ENCODE measurements around the gene ISCA1.

The ISCA1 gene

DNA sequence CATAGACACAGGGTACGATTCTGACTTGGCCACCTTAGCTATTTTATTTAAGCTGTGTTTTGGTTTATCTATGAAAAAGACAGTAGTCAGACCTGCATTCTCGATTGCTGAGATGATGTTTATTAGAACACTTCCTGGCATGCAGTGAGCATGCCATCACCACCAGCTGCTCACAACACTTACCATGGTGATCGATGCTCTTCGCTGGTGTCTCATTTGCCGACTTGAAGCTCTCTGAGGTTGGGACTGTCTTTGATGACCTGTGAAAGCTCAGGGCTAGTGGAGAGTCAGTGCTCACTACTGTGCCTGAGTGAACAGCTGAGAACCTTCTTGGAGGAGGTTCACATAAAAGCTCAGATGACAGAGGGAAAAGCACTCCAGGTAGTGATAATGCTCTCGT, 18.5 kb downstream of the ISCA1 start:
- POLR2A ChIA-PET = interaction anchor here (2.1 kb wide), 1 partner anchor 19 kb away, joined by 4 read pairs; the partner anchor contains the start of gene ISCA1
- Histone ChIP-seq H3K4me3 (ENCODE audit: low read depth, low read length) (no peak overlapping the region), H3K27ac (ENCODE audit: extremely low read depth, low read depth, low read length) (no peak overlapping the region), H3K36me3 (ENCODE audit: control insufficient read depth in 2 of 2, insufficient read depth in 1 of 2, low read length in 2 of 2) (peaks cover 3 to 45% of the 10 kb centered on the region in 2 experiments; a peak in 2 of 3 replicates), H3K9me3 (ENCODE audit: control insufficient read depth, insufficient read depth, low read depth, low read length) (no peaks in the 10 kb centered on the region), H3K4me1 (ENCODE audit: control insufficient read depth, insufficient read depth, low read length) (no peaks in the 10 kb centered on the region)
- TF ChIP-seq ZNF302 (tag by site-specific recombination; IDR thresholded peaks at IDR 0.05; ENCODE audit: low read depth) (no peak), ZNF544 (tag by site-specific recombination; IDR thresholded peaks at IDR 0.05) (no peak), ZNF560 (tag by site-specific recombination; IDR thresholded peaks at IDR 0.05; ENCODE audit: borderline replicate concordance) (no peak), ZFP37 (tag by site-specific recombination; IDR thresholded peaks at IDR 0.05) (no peak)
- TF ChIP-seq, protein P1, sequence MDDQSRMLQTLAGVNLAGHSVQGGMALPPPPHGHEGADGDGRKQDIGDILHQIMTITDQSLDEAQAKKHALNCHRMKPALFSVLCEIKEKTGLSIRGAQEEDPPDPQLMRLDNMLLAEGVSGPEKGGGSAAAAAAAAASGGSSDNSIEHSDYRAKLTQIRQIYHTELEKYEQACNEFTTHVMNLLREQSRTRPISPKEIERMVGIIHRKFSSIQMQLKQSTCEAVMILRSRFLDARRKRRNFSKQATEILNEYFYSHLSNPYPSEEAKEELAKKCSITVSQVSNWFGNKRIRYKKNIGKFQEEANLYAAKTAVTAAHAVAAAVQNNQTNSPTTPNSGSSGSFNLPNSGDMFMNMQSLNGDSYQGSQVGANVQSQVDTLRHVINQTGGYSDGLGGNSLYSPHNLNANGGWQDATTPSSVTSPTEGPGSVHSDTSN (CRISPR knock-in tag; IDR thresholded peaks at IDR 0.05) = no peak
- TF ChIP-seq, protein P2, sequence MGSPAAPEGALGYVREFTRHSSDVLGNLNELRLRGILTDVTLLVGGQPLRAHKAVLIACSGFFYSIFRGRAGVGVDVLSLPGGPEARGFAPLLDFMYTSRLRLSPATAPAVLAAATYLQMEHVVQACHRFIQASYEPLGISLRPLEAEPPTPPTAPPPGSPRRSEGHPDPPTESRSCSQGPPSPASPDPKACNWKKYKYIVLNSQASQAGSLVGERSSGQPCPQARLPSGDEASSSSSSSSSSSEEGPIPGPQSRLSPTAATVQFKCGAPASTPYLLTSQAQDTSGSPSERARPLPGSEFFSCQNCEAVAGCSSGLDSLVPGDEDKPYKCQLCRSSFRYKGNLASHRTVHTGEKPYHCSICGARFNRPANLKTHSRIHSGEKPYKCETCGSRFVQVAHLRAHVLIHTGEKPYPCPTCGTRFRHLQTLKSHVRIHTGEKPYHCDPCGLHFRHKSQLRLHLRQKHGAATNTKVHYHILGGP (tag by site-specific recombination; IDR thresholded peaks at IDR 0.05) = no peak
- CTCF ChIA-PET = no interaction called here

DNA sequence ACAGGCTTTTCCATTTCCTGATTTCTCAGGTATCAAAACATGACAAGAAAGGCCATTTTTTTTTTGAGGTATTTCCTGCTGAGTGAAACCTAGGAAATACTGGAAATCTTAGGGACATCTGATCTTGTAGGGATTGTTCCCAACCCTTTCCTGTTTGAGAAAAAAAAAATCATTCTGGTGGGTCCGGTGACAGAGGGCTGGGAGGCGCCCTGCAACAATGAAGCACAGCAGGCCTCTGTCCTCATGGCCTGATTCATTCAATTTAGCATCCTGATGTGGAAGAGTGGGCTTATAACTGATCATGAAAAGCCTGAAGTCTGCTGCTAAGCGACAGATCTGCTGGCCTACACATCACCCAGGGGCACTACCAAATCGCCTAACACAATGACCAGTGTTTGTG, 19.8 kb downstream of the ISCA1 start:
- Histone ChIP-seq H3K9me3 (ENCODE audit: control insufficient read depth, insufficient read depth, low read depth, low read length) (no peaks in the 10 kb centered on the region), H3K4me1 (ENCODE audit: control insufficient read depth, insufficient read depth, low read length) (no peaks in the 10 kb centered on the region), H3K27ac (ENCODE audit: extremely low read depth, low read depth, low read length) (no peak overlapping the region), H3K4me3 (ENCODE audit: low read depth, low read length) (no peak overlapping the region), H3K36me3 (ENCODE audit: control insufficient read depth in 2 of 2, insufficient read depth in 1 of 2, low read length in 2 of 2) (peaks cover under 1 to 36% of the 10 kb centered on the region in 2 experiments; a peak in 2 of 3 replicates)
- CTCF ChIA-PET = no interaction called here
- POLR2A ChIA-PET = no interaction called here
- TF ChIP-seq GFI1B (tag by site-specific recombination; IDR thresholded peaks at IDR 0.05) (no peak), KLF10 (tag by site-specific recombination; IDR thresholded peaks at IDR 0.05) (no peak), ZNF146 (tag by site-specific recombination; IDR thresholded peaks at IDR 0.05) (no peak), ZBTB1 (tag by site-specific recombination; IDR thresholded peaks at IDR 0.05) (no peak), ZNF423 (tag by site-specific recombination; IDR thresholded peaks at IDR 0.05) (no peak)
- TF ChIP-seq, protein P3, sequence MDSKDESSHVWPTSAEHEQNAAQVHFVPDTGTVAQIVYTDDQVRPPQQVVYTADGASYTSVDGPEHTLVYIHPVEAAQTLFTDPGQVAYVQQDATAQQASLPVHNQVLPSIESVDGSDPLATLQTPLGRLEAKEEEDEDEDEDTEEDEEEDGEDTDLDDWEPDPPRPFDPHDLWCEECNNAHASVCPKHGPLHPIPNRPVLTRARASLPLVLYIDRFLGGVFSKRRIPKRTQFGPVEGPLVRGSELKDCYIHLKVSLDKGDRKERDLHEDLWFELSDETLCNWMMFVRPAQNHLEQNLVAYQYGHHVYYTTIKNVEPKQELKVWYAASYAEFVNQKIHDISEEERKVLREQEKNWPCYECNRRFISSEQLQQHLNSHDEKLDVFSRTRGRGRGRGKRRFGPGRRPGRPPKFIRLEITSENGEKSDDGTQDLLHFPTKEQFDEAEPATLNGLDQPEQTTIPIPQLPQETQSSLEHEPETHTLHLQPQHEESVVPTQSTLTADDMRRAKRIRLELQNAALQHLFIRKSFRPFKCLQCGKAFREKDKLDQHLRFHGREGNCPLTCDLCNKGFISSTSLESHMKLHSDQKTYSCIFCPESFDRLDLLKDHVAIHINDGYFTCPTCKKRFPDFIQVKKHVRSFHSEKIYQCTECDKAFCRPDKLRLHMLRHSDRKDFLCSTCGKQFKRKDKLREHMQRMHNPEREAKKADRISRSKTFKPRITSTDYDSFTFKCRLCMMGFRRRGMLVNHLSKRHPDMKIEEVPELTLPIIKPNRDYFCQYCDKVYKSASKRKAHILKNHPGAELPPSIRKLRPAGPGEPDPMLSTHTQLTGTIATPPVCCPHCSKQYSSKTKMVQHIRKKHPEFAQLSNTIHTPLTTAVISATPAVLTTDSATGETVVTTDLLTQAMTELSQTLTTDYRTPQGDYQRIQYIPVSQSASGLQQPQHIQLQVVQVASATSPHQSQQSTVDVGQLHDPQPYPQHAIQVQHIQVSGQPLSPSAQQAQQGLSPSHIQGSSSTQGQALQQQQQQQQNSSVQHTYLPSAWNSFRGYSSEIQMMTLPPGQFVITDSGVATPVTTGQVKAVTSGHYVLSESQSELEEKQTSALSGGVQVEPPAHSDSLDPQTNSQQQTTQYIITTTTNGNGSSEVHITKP (tag by site-specific recombination; IDR thresholded peaks at IDR 0.05) = no peak
- TF ChIP-seq, protein P4, sequence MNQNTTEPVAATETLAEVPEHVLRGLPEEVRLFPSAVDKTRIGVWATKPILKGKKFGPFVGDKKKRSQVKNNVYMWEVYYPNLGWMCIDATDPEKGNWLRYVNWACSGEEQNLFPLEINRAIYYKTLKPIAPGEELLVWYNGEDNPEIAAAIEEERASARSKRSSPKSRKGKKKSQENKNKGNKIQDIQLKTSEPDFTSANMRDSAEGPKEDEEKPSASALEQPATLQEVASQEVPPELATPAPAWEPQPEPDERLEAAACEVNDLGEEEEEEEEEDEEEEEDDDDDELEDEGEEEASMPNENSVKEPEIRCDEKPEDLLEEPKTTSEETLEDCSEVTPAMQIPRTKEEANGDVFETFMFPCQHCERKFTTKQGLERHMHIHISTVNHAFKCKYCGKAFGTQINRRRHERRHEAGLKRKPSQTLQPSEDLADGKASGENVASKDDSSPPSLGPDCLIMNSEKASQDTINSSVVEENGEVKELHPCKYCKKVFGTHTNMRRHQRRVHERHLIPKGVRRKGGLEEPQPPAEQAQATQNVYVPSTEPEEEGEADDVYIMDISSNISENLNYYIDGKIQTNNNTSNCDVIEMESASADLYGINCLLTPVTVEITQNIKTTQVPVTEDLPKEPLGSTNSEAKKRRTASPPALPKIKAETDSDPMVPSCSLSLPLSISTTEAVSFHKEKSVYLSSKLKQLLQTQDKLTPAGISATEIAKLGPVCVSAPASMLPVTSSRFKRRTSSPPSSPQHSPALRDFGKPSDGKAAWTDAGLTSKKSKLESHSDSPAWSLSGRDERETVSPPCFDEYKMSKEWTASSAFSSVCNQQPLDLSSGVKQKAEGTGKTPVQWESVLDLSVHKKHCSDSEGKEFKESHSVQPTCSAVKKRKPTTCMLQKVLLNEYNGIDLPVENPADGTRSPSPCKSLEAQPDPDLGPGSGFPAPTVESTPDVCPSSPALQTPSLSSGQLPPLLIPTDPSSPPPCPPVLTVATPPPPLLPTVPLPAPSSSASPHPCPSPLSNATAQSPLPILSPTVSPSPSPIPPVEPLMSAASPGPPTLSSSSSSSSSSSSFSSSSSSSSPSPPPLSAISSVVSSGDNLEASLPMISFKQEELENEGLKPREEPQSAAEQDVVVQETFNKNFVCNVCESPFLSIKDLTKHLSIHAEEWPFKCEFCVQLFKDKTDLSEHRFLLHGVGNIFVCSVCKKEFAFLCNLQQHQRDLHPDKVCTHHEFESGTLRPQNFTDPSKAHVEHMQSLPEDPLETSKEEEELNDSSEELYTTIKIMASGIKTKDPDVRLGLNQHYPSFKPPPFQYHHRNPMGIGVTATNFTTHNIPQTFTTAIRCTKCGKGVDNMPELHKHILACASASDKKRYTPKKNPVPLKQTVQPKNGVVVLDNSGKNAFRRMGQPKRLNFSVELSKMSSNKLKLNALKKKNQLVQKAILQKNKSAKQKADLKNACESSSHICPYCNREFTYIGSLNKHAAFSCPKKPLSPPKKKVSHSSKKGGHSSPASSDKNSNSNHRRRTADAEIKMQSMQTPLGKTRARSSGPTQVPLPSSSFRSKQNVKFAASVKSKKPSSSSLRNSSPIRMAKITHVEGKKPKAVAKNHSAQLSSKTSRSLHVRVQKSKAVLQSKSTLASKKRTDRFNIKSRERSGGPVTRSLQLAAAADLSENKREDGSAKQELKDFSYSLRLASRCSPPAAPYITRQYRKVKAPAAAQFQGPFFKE (tag by site-specific recombination; IDR thresholded peaks at IDR 0.05; ENCODE audit: borderline replicate concordance) = no peak
